Vagina (tissue), 2 donors: Measurements from ENCODE around the gene SPATA22. TPM values are rescaled to one million over a fixed set of nuclear protein-coding genes. Genes with fewer than 3 reads are reported as not detected.

Experiments used
- DNase-seq, 2 donors: peaks; one replicate each; pipeline ENCODE4 v3.0.0-alpha.2; 2017; ENCODE audit errors: extremely low spot score in 2 of 2
- H3K27ac ChIP-seq: fragments of 200-600 bp; sonication (generic); one replicate; pipeline ENCODE4 v1.5.1; 2019
- H3K27me3 ChIP-seq: fragments of 200-600 bp; sonication (generic); one replicate; pipeline ENCODE4 v1.5.1; 2019
- H3K36me3 ChIP-seq, 2 donors: fragments of 200-600 bp; sonication (generic); one replicate each; pipeline ENCODE4 v1.5.1; 2017 to 2019
- H3K4me1 ChIP-seq: fragments of 200-600 bp; sonication (generic); one replicate; pipeline ENCODE4 v1.5.1; 2019
- H3K4me3 ChIP-seq, 2 donors: fragments of 200-600 bp; sonication (generic); 1 replicate in 1 of 2; 2 replicates in 1 of 2; pipeline ENCODE4 v1.5.1; 2016 to 2019
- H3K9me3 ChIP-seq: fragments of 200-600 bp; sonication (generic); one replicate; pipeline ENCODE4 v1.5.1; 2019
- POLR2A ChIP-seq, 2 donors: fragments of 450-650 bp; IDR thresholded peaks; one replicate each; pipeline ENCODE4 v1.6.1; 2017; ENCODE audit warnings: antibody characterized with exemption in 2 of 2, mild to moderate bottlenecking in 2 of 2, moderate library complexity in 2 of 2
- POLR2AphosphoS5 ChIP-seq, 2 donors: sonication (generic); formaldehyde crosslinking; IDR thresholded peaks; one replicate each; pipeline ENCODE4 v1.9.0; 2017; ENCODE audit warnings: antibody characterized with exemption in 2 of 2, mild to moderate bottlenecking in 2 of 2, low read depth in 1 of 2; ENCODE audit not compliant: insufficient read depth in 1 of 2
- intact Hi-C: fragments of 100-400 bp; cut with DNase I; formaldehyde crosslinking; loops from one replicate; pipeline ENCODE4 v1.15.1; 2023
- total RNA-seq: library from RNA; depleted of rRNA; stranded (reverse); fragments of >200 nt; gene quantifications from one replicate; pipeline ENCODE4 v1.2.3, GENCODE V29; 2016
- TF ChIP-seq, protein P1 (sequence below), 3 experiments: fragments of 450-650 bp in 2 of 3; fragments of 200-600 bp in 1 of 3; sonication (generic) in 1 of 3; IDR thresholded peaks; one replicate each; pipeline ENCODE4 v1.5.1; 2017 to 2019; ENCODE audit warnings: antibody characterized with exemption in 3 of 3, mild to moderate bottlenecking in 2 of 3, moderate library complexity in 2 of 3

SPATA22 gene
- total RNA-seq, 1 donor from 2014 or later = not detected

DNA sequence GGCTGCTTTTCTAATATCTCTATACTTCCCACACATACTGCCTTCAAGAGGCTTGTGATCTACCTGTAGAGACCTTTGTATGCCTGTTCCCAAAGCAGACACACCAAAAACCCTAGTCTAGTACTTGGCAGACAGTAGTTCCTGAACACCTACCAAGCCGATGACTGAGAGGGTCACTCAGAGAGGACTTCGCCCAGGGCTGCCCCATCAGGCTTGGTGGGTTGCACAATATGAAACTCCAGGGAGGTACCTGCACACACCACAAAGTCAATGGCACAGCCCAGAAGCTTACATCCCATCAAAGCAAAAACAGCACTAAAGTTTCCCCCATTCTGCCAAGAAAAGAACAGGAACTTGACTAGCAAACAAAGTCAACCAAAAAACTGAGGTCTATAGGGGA lies 34.4 kb upstream of the SPATA22 start:
- Histone ChIP-seq H3K4me1 (no peaks in the 10 kb centered on the region), H3K9me3 (no peaks in the 10 kb centered on the region), H3K4me3 (no peak overlapping the region), H3K36me3 (no peaks in the 10 kb centered on the region), H3K27ac (no peak overlapping the region), H3K27me3 (no peaks in the 10 kb centered on the region)
- TF ChIP-seq, protein P1, sequence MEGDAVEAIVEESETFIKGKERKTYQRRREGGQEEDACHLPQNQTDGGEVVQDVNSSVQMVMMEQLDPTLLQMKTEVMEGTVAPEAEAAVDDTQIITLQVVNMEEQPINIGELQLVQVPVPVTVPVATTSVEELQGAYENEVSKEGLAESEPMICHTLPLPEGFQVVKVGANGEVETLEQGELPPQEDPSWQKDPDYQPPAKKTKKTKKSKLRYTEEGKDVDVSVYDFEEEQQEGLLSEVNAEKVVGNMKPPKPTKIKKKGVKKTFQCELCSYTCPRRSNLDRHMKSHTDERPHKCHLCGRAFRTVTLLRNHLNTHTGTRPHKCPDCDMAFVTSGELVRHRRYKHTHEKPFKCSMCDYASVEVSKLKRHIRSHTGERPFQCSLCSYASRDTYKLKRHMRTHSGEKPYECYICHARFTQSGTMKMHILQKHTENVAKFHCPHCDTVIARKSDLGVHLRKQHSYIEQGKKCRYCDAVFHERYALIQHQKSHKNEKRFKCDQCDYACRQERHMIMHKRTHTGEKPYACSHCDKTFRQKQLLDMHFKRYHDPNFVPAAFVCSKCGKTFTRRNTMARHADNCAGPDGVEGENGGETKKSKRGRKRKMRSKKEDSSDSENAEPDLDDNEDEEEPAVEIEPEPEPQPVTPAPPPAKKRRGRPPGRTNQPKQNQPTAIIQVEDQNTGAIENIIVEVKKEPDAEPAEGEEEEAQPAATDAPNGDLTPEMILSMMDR (IDR thresholded peaks at IDR 0.05) = no peak
- TF ChIP-seq POLR2A (IDR thresholded peaks at IDR 0.05) (no peak), POLR2AphosphoS5 (IDR thresholded peaks at IDR 0.05; ENCODE audit: insufficient read depth in 1 of 2, low read depth in 1 of 2) (no peak)
- intact Hi-C loops = no loop called here
- DNase-seq = no peak

DNA sequence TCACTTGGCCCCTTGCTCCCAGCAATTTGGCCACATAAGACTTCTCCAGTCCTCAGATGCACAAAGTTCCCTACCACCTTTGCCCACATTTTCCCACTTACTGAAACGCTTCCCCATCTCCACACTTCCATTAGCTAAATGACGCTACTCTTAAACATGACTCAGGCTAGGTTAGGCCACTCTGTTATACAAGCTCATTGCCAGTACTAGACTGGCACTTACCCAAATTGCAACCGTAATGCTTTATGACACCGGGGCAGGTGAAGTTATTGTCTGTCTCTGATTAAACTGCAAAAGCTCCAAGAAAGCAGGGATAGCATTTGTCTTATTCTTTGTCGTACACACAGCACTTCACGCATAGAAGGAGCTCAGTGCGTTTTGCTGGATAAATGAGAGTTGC lies 33.4 kb upstream of the SPATA22 start:
- Histone ChIP-seq H3K36me3 (no peaks in the 10 kb centered on the region), H3K4me3 (no peak overlapping the region), H3K27ac (no peak overlapping the region), H3K27me3 (no peaks in the 10 kb centered on the region), H3K4me1 (no peaks in the 10 kb centered on the region), H3K9me3 (no peaks in the 10 kb centered on the region)
- no peak for DNase-seq
- no peak for TF ChIP-seq POLR2A (IDR thresholded peaks at IDR 0.05)
- TF ChIP-seq POLR2AphosphoS5 (IDR thresholded peaks at IDR 0.05; ENCODE audit: insufficient read depth in 1 of 2, low read depth in 1 of 2) = no peak
- TF ChIP-seq, protein P1 (IDR thresholded peaks at IDR 0.05) = no peak
- intact Hi-C loops = no loop called here

DNA sequence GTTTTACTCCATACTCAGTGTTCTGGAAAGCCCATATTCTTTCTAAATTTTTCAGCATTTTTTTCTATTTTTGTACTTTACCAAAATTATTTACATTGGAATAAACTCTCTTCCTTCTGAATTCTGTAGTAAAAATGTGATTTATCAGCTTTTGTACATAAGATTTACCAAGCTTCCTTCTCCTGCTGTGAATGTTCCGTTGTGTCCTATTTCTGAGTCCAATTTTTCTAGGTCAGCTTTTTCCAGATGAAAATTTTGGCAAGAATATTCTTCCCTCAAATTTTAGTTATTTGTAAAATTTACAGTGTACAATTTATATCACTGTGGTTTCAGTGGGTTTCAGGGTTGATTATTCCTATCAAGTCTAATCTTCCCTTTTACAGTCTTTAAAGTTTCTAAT lies 31.7 kb upstream of the SPATA22 start:
- TF ChIP-seq, protein P1 (IDR thresholded peaks at IDR 0.05) = no peak
- no peak for TF ChIP-seq POLR2A (IDR thresholded peaks at IDR 0.05)
- no peak for DNase-seq
- H3K36me3 ChIP-seq = no peaks in the 10 kb centered on the region
- no peak overlapping the region for H3K4me3 ChIP-seq
- no peaks in the 10 kb centered on the region for H3K27me3 ChIP-seq
- no peaks in the 10 kb centered on the region for H3K9me3 ChIP-seq
- H3K27ac ChIP-seq = no peak overlapping the region
- intact Hi-C loops = no loop called here
- H3K4me1 ChIP-seq = no peaks in the 10 kb centered on the region

DNA sequence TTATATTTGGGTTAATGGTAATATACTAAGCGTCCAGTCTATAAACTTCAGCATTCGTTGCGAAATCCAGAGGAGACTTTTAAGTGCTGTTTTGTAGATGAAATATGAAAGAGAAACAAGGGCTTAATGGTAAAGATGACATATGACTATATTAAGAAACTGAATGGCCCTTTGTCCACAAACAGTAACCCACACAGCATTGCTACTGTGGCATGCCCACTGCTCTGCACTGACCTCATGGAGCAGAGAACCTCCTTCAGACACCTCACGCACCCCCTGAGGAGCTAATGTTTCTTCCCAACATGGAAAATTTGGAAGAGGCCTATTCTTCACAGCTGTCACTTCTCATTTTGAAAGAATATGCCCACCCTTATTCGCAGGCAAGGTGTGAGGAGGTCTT lies 30.8 kb upstream of the SPATA22 start:
- intact Hi-C loops = no loop called here
- H3K9me3 ChIP-seq = no peaks in the 10 kb centered on the region
- H3K36me3 ChIP-seq = no peaks in the 10 kb centered on the region
- no peaks in the 10 kb centered on the region for H3K27me3 ChIP-seq
- H3K27ac ChIP-seq = no peak overlapping the region
- TF ChIP-seq POLR2AphosphoS5 (IDR thresholded peaks at IDR 0.05; ENCODE audit: insufficient read depth in 1 of 2, low read depth in 1 of 2) = no peak
- no peak for TF ChIP-seq POLR2A (IDR thresholded peaks at IDR 0.05)
- TF ChIP-seq, protein P1 (IDR thresholded peaks at IDR 0.05) = no peak
- H3K4me1 ChIP-seq = no peaks in the 10 kb centered on the region
- DNase-seq = no peak
- H3K4me3 ChIP-seq = no peak overlapping the region

- Histone ChIP-seq H3K27ac (no peak overlapping the region), H3K9me3 (no peaks in the 10 kb centered on the region), H3K36me3 (no peaks in the 10 kb centered on the region), H3K4me1 (no peaks in the 10 kb centered on the region), H3K4me3 (no peak overlapping the region), H3K27me3 (no peaks in the 10 kb centered on the region)
- DNase-seq = peak in 1 of 2 donors; percentile 5
- no peak for TF ChIP-seq POLR2AphosphoS5 (IDR thresholded peaks at IDR 0.05; ENCODE audit: insufficient read depth in 1 of 2, low read depth in 1 of 2)
- no peak for TF ChIP-seq POLR2A (IDR thresholded peaks at IDR 0.05)
- TF ChIP-seq, protein P1 (IDR thresholded peaks at IDR 0.05) = no peak
- intact Hi-C loops = no loop called here
These were observed 29.7 kb upstream of the SPATA22 start for GRCh38 chr17:3501344-3501743.
